ENCODE results near the gene CD55. TPM values are rescaled to one million over a fixed set of nuclear protein-coding genes. Genes with fewer than 3 reads are reported as not detected.

The CD55 gene
- total RNA-seq, 2 donors from 2014 or later, result 22.8 to 30.2 TPM

GRCh38 chr1:207284209-207284897 lies 37.1 kb upstream of the CD55 start:
- WGBS, result 59% methylated on average over 5 of the region's 5 CpGs
- Histone ChIP-seq H3K9me3 (no peaks in the 10 kb centered on the region), H3K4me3 (no peak overlapping the region), H3K27ac (no peak overlapping the region), H3K4me1 (replicated peaks) (no peaks in the 10 kb centered on the region), H3K27me3 (replicated peaks; ENCODE audit: insufficient read depth) (no peaks in the 10 kb centered on the region), H3K36me3 (no peaks in the 10 kb centered on the region)
- no peak for TF ChIP-seq POLR2AphosphoS5 (IDR thresholded peaks at IDR 0.05)
- no peak for TF ChIP-seq CTCF (IDR thresholded peaks at IDR 0.05)
- TF ChIP-seq POLR2A (IDR thresholded peaks at IDR 0.05), result no peak
- no peak for DNase-seq (ENCODE audit: low spot score)
- intact Hi-C loops (cut with DNase I), result no loop called here

GRCh38 chr1:207286786-207287468 lies 34.6 kb upstream of the CD55 start:
- Histone ChIP-seq H3K27me3 (replicated peaks; ENCODE audit: insufficient read depth) (no peaks in the 10 kb centered on the region), H3K36me3 (no peaks in the 10 kb centered on the region), H3K4me1 (replicated peaks) (no peaks in the 10 kb centered on the region), H3K4me3 (no peak overlapping the region), H3K9me3 (no peaks in the 10 kb centered on the region), H3K27ac (no peak overlapping the region)
- no peak for TF ChIP-seq POLR2A (IDR thresholded peaks at IDR 0.05)
- TF ChIP-seq CTCF (IDR thresholded peaks at IDR 0.05), result no peak
- no peak for TF ChIP-seq POLR2AphosphoS5 (IDR thresholded peaks at IDR 0.05)
- 58% methylated on average over 2 of the region's 2 CpGs for WGBS
- DNase-seq (ENCODE audit: low spot score), result no peak
- intact Hi-C loops (cut with DNase I), result no loop called here

DNA sequence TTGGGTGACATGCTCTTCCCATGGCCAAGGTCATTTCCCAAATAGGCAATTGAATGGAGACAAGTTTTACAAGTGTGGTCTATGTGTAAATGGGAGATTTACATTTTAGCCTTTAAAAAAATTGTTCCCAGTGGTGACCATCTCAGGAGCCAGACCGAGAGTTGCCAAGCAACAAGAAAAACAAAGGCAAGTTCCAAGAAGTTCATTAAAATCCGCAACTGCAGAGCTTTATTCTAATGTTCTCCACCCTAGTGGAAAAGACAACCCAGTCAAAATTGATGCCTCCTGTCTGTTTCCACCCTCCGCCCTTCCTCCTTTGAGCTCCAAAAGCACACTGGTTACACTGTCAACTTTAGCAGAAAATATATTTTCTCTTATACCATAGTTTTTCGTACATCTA lies 33.2 kb upstream of the CD55 start:
- H3K27ac ChIP-seq, result no peak overlapping the region

GRCh38 chr1:207289756-207290155 lies 31.7 kb upstream of the CD55 start:
- intact Hi-C loops (cut with DNase I), result no loop called here
- H3K4me3 ChIP-seq, result no peak overlapping the region
- TF ChIP-seq POLR2A (IDR thresholded peaks at IDR 0.05) (no peak), CTCF (IDR thresholded peaks at IDR 0.05) (no peak), POLR2AphosphoS5 (IDR thresholded peaks at IDR 0.05) (no peak)
- H3K27ac ChIP-seq, result no peak overlapping the region
- DNase-seq (ENCODE audit: low spot score), result no peak
- no peaks in the 10 kb centered on the region for H3K27me3 ChIP-seq (replicated peaks; ENCODE audit: insufficient read depth)
- H3K36me3 ChIP-seq, result no peaks in the 10 kb centered on the region
- H3K4me1 ChIP-seq (replicated peaks), result no peaks in the 10 kb centered on the region
- no peaks in the 10 kb centered on the region for H3K9me3 ChIP-seq

More for the DNA sequence above, 33.2 kb upstream of the CD55 start:
- Histone ChIP-seq H3K4me1 (replicated peaks) (no peaks in the 10 kb centered on the region), H3K4me3 (no peak overlapping the region), H3K27me3 (replicated peaks; ENCODE audit: insufficient read depth) (no peaks in the 10 kb centered on the region), H3K36me3 (no peaks in the 10 kb centered on the region), H3K9me3 (no peaks in the 10 kb centered on the region)
- DNase-seq (ENCODE audit: low spot score), result no peak
- intact Hi-C loops (cut with DNase I), result no loop called here
- TF ChIP-seq POLR2A (IDR thresholded peaks at IDR 0.05) (no peak), POLR2AphosphoS5 (IDR thresholded peaks at IDR 0.05) (no peak), CTCF (IDR thresholded peaks at IDR 0.05) (no peak)
- WGBS, result 54% methylated on average over 4 of the region's 4 CpGs

GRCh38 chr1:207291723-207292122 lies 29.8 kb upstream of the CD55 start:
- intact Hi-C loops (cut with DNase I), result no loop called here
- no peaks in the 10 kb centered on the region for H3K36me3 ChIP-seq
- no peak overlapping the region for H3K4me3 ChIP-seq
- no peak for DNase-seq (ENCODE audit: low spot score)
- no peaks in the 10 kb centered on the region for H3K4me1 ChIP-seq (replicated peaks)
- no peaks in the 10 kb centered on the region for H3K9me3 ChIP-seq
- 90% methylated on average over 2 of the region's 2 CpGs for WGBS
- H3K27ac ChIP-seq, result no peak overlapping the region
- no peaks in the 10 kb centered on the region for H3K27me3 ChIP-seq (replicated peaks; ENCODE audit: insufficient read depth)
- TF ChIP-seq CTCF (IDR thresholded peaks at IDR 0.05) (no peak), POLR2A (IDR thresholded peaks at IDR 0.05) (no peak), POLR2AphosphoS5 (IDR thresholded peaks at IDR 0.05) (no peak)

Measured in prostate gland (tissue), 2 donors.